Adrenal gland (tissue), 12 donors: ENCODE results near the gene CPN2. TPM values are rescaled to one million over a fixed set of nuclear protein-coding genes. Genes with fewer than 3 reads are reported as not detected.

ENCODE experiments used
- DNase-seq, 7 donors: peaks; one replicate each; pipeline ENCODE4 v3.0.0-alpha.2; 2019 to 2020
- H3K27ac ChIP-seq, 5 donors: fragments of 200-600 bp; sonication (generic) in 4 of 5; 1 replicate in 3 of 5; 2 replicates in 2 of 5; pipeline versions ENCODE4 v1.5.1 to v1.8.0; 2016 to 2020; ENCODE audit warnings: mild to moderate bottlenecking in 1 of 5
- H3K27me3 ChIP-seq: fragments of 200-600 bp; 2 replicates; pipeline ENCODE4 v1.8.0; 2021
- H3K36me3 ChIP-seq, 2 donors: fragments of 200-600 bp; replicated peaks in 1 of 2; 1 replicate in 1 of 2; 2 replicates in 1 of 2; pipeline versions ENCODE4 v1.5.1 to v1.8.0; 2018 to 2022
- H3K4me1 ChIP-seq, 2 donors: fragments of 200-600 bp; replicated peaks in 1 of 2; 1 replicate in 1 of 2; 2 replicates in 1 of 2; pipeline versions ENCODE4 v1.5.1 to v1.8.0; 2018 to 2021
- H3K4me3 ChIP-seq, 4 donors: fragments of 200-600 bp; sonication (generic) in 3 of 4; one replicate each; pipeline ENCODE4 v1.5.1; 2016 to 2018
- H3K9me3 ChIP-seq, 3 donors: fragments of 200-600 bp; sonication (generic) in 1 of 3; replicated peaks in 1 of 3; 1 replicate in 2 of 3; 2 replicates in 1 of 3; pipeline versions ENCODE4 v1.5.1 to v1.8.0; 2016 to 2021
- CTCF ChIP-seq, 6 experiments: fragments of 450-650 bp in 4 of 6; fragments of 200-600 bp in 2 of 6; sonication (generic) in 1 of 6; IDR thresholded peaks; 1 replicate in 5 of 6; 2 replicates in 1 of 6; pipeline versions ENCODE4 v1.5.1 to v1.8.0; 2016 to 2021; ENCODE audit warnings: antibody characterized with exemption in 6 of 6, mild to moderate bottlenecking in 2 of 6, moderate library complexity in 1 of 6
- POLR2A ChIP-seq, 2 donors: fragments of 450-650 bp; IDR thresholded peaks; one replicate each; pipeline ENCODE4 v1.6.1; 2017; ENCODE audit warnings: antibody characterized with exemption in 2 of 2, mild to moderate bottlenecking in 2 of 2, moderate library complexity in 1 of 2
- WGBS, 4 donors: extraction: QIAGEN DNeasy Blood & Tissue Kit in 2 of 4; methylation state at CpG; one replicate each; pipeline versions ENCODE4 v1.1.5 to v1.1.7; 2013 to 2017; 5-methylcytosine and 5-hydroxymethylcytosine counted together
- intact Hi-C, 2 donors: fragments of 100-400 bp; cut with DNase I; formaldehyde crosslinking; loops; one replicate each; pipeline versions ENCODE4 v1.14.1 to v1.15.0; 2022 to 2023
- polyA plus RNA-seq, 3 donors: library from polyadenylated mRNA; stranded (reverse); fragments of 200-250 nt in 2 of 3; fragments of 350-450 nt in 1 of 3; fragmentation: Illumina TruSeq in 1 of 3; extraction: RNeasy Lipid Tissue Mini Kit (QIAGEN cat#74804) in 1 of 3; gene quantifications; one replicate each; pipeline ENCODE4 v1.2.3, GENCODE V29; 2013 to 2014
- total RNA-seq, 9 donors: library from RNA; depleted of rRNA in 4 of 9; stranded (reverse); fragments of >200 nt in 4 of 9; fragments of 120-200 nt in 1 of 9; fragmentation: NEBNext Ultra II Directional in 1 of 9; extraction: Animal tissue kit (Norgen Biotek cat#: 25700) in 1 of 9; gene quantifications; one replicate each; pipeline versions ENCODE4 v1.1.0 to v1.2.4, GENCODE V29; 2013 to 2023
- donor health status: healthy with polysubstance abuse.
- donor health status: Bipolar disorder and iron deficiency.
- donor health status: DM: yes; HTN: yes; CAD: no.
- donor health status: DM: no; HTN: no; CAD: no.
- donor health status: DM: no; HTN: no; CAD: no.
- donor health status: DM: yes; HTN: yes; CAD: no.

Gene CPN2
- total and polyA plus RNA-seq, 12 donors, result 0.32 to 14.3 (median 3.1) TPM

- TF ChIP-seq CTCF (IDR thresholded peaks at IDR 0.05) (no peak), POLR2A (IDR thresholded peaks at IDR 0.05) (no peak)
- 73 to 77% (median 74%) methylated on average over 7 to 15 of the region's 15 CpGs for WGBS, 4 donors
- no peak for DNase-seq
- Histone ChIP-seq H3K9me3 (no peaks in the 10 kb centered on the region), H3K4me3 (no peak overlapping the region), H3K27me3 (no peaks in the 10 kb centered on the region), H3K4me1 (peaks cover 7 to 9% of the 10 kb centered on the region in 2 donors), H3K27ac (no peak overlapping the region), H3K36me3 (no peaks in the 10 kb centered on the region)
- intact Hi-C loops, result loop anchor here in 1 of 2 donors (10.0 kb wide), 1 partner anchor 331 kb away; no protein-coding TSS in a partner anchor
Measured at GRCh38 chr3:194325424-194326153, 25.5 kb downstream of the CPN2 start.

GRCh38 chr3:194324823-194325327, 26.3 kb downstream of the CPN2 start:
- intact Hi-C loops, result loop anchor here in 1 of 2 donors (10.0 kb wide), 1 partner anchor 330 kb away; no protein-coding TSS in a partner anchor
- Histone ChIP-seq H3K27ac (no peak overlapping the region), H3K4me1 (peaks cover 7 to 9% of the 10 kb centered on the region in 2 donors), H3K9me3 (no peaks in the 10 kb centered on the region), H3K27me3 (no peaks in the 10 kb centered on the region), H3K4me3 (no peak overlapping the region), H3K36me3 (no peaks in the 10 kb centered on the region)
- WGBS, 4 donors, result 93 to 96% (median 94%) methylated on average over 3 of the region's 3 CpGs
- TF ChIP-seq POLR2A (IDR thresholded peaks at IDR 0.05) (no peak), CTCF (IDR thresholded peaks at IDR 0.05) (no peak)
- no peak for DNase-seq

GRCh38 chr3:194323785-194324735, 27.1 kb downstream of the CPN2 start:
- H3K36me3 ChIP-seq, result no peaks in the 10 kb centered on the region
- no peaks in the 10 kb centered on the region for H3K9me3 ChIP-seq
- peak; percentile 38 to 82 (median 63) for DNase-seq
- WGBS, 4 donors, result 11 to 30% (median 16%) methylated on average over 17 to 39 of the region's 39 CpGs
- intact Hi-C loops, result loop anchor here in 1 of 2 donors (10.0 kb wide), 1 partner anchor 329 kb away; no protein-coding TSS in a partner anchor
- H3K27me3 ChIP-seq, result no peaks in the 10 kb centered on the region
- H3K4me3 ChIP-seq, result peak overlapping the region in 1 of 4 donors; percentile 50
- TF ChIP-seq POLR2A (IDR thresholded peaks at IDR 0.05), result no peak
- no peak for TF ChIP-seq CTCF (IDR thresholded peaks at IDR 0.05)
- peak overlapping the region in 1 of 5 donors; percentile 34 for H3K27ac ChIP-seq
- peaks cover 7 to 9% of the 10 kb centered on the region in 2 donors for H3K4me1 ChIP-seq
